ENCODE data around the gene TRIM64C.
"Not testable (repeated sequence)": the region's sequence is repeated elsewhere in the genome, so short reads cannot be mapped to it uniquely, and the experiment has no call there.

TRIM64C gene

GRCh38 chr11:49059012-49059411 is at the start of gene TRIM64C:
Gene TRIM64C (minus strand): TSS chr11:49059112. CDS start chr11:49059112, 0 bp downstream.
- not testable (repeated sequence) for DNase-seq

GRCh38 chr11:49102356-49102755 is 43.4 kb upstream of the TRIM64C start:
- DNase-seq: not testable (repeated sequence)

- not testable (repeated sequence) for DNase-seq
These were observed 11.0 kb upstream of the TRIM64C start for GRCh38 chr11:49069897-49070296.

- not testable (repeated sequence) for DNase-seq
These were observed 9.1 kb downstream of the TRIM64C start for GRCh38 chr11:49049821-49050220.

- not testable (repeated sequence) for DNase-seq
These were observed 10.7 kb downstream of the TRIM64C start for GRCh38 chr11:49048229-49048628.

GRCh38 chr11:49028523-49028922 is 30.4 kb downstream of the TRIM64C start, which contains the start of gene TRIM49B:
Gene TRIM49B (plus strand): TSS chr11:49028823. CDS start chr11:49031600, 2,777 bp downstream.
- not testable (repeated sequence) for DNase-seq

Measured in NCI-H2171 treated with DMSO at 0.1 percent for 48 hours (cell line).